Stomach (tissue), 4 donors: ENCODE measurements around the gene SORL1.

Source experiments
- CTCF ChIP-seq, 7 experiments: fragments of 450-650 bp in 4 of 7; fragments of 200-600 bp in 3 of 7; sonication (generic) in 3 of 7; IDR thresholded peaks; one replicate each; pipeline ENCODE4 v1.5.1; 2016 to 2019; ENCODE audit warnings: antibody characterized with exemption in 7 of 7, control low read depth in 2 of 7, mild to moderate bottlenecking in 1 of 7
- EP300 ChIP-seq: sonication (generic); formaldehyde crosslinking; IDR thresholded peaks from one replicate; pipeline ENCODE4 v1.6.1; 2017; ENCODE audit warnings: antibody characterized with exemption
- POLR2A ChIP-seq, 4 donors: fragments of 450-650 bp; IDR thresholded peaks; one replicate each; pipeline ENCODE4 v1.6.1; 2016; ENCODE audit warnings: antibody characterized with exemption in 4 of 4, control low read depth in 2 of 4, mild to moderate bottlenecking in 1 of 4, moderate library complexity in 1 of 4
- POLR2AphosphoS5 ChIP-seq, 3 donors: sonication (generic); formaldehyde crosslinking; IDR thresholded peaks; one replicate each; pipeline ENCODE4 v1.6.1; 2016; ENCODE audit warnings: antibody characterized with exemption in 3 of 3

DNA sequence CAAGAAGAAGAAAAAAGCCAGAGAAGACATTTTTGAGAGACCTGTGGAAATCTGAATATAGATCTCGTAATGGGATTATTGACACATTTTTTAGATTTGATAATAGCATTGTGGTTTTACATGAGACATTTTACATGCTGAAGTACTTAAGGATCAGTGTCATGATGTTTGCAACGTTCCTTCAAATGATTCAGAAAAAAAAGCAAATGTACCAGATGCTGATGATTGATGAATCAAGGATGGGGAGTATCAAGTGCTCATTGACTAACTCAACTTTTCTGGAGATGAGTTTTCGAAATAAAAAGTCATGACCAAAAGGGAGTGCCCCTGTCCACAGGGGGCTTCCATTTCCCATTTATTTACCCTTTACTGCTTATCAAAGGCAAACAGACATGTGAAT lies 207.7 kb downstream of the SORL1 start:
- TF ChIP-seq POLR2A (IDR thresholded peaks at IDR 0.05), result no peak
- no peak for TF ChIP-seq CTCF (IDR thresholded peaks at IDR 0.05)
- no peak for TF ChIP-seq POLR2AphosphoS5 (IDR thresholded peaks at IDR 0.05)
- no peak for TF ChIP-seq EP300
